Heart left ventricle (tissue), 16 donors: ENCODE measurements around the gene PPP1R12B. TPM values are rescaled to one million over a fixed set of nuclear protein-coding genes. Genes with fewer than 3 reads are reported as not detected.
"Not testable (repeated sequence)": the region's sequence is repeated elsewhere in the genome, so short reads cannot be mapped to it uniquely, and the experiment has no call there.

ENCODE experiments used
- ATAC-seq, 4 donors: fragments of 200-7000 bp; cut with Tn5 transposase; one replicate each; pipeline ENCODE4 v1.9.1; 2020 to 2022; ENCODE audit warnings: moderate library complexity in 4 of 4, mild to moderate bottlenecking in 3 of 4, moderate number of reproducible peaks in 1 of 4
- DNase-seq, 5 donors: peaks; one replicate each; pipeline ENCODE4 v3.0.0-alpha.2; 2020
- H3K27ac ChIP-seq, 12 donors: fragments of 200-600 bp; sonication (generic) in 4 of 12; one replicate each; pipeline versions ENCODE4 v1.5.0 to v1.8.0; 2016 to 2022; ENCODE audit warnings: mild to moderate bottlenecking in 2 of 12
- H3K27me3 ChIP-seq, 9 donors: fragments of 200-600 bp; sonication (generic) in 2 of 9; one replicate each; pipeline versions ENCODE4 v1.5.1 to v1.8.0; 2016 to 2022; ENCODE audit warnings: mild to moderate bottlenecking in 3 of 9
- H3K36me3 ChIP-seq, 9 donors: fragments of 200-600 bp; sonication (generic) in 2 of 9; one replicate each; pipeline versions ENCODE4 v1.5.0 to v1.8.0; 2018 to 2022; ENCODE audit warnings: mild to moderate bottlenecking in 2 of 9
- H3K4me1 ChIP-seq, 12 donors: fragments of 200-600 bp; sonication (generic) in 4 of 12; one replicate each; pipeline versions ENCODE4 v1.5.0 to v1.8.0; 2016 to 2022; ENCODE audit warnings: mild to moderate bottlenecking in 3 of 12
- H3K4me3 ChIP-seq, 12 donors: fragments of 200-600 bp; sonication (generic) in 4 of 12; one replicate each; pipeline versions ENCODE4 v1.5.0 to v1.8.0; 2017 to 2022; ENCODE audit warnings: mild to moderate bottlenecking in 9 of 12, moderate library complexity in 4 of 12
- H3K9me3 ChIP-seq, 12 donors: fragments of 200-600 bp; sonication (generic) in 4 of 12; one replicate each; pipeline versions ENCODE4 v1.5.0 to v1.8.0; 2016 to 2022; ENCODE audit warnings: mild to moderate bottlenecking in 1 of 12
- POLR2A ChIP-seq, 2 donors: fragments of 450-650 bp; IDR thresholded peaks; one replicate each; pipeline ENCODE4 v1.6.1; 2017; ENCODE audit warnings: antibody characterized with exemption in 2 of 2, mild to moderate bottlenecking in 2 of 2, moderate library complexity in 2 of 2
- WGBS, 4 donors: extraction: QIAGEN DNeasy Blood & Tissue Kit in 2 of 4; methylation state at CpG; one replicate each; pipeline versions ENCODE4 v1.1.5 to v1.1.7; 2013 to 2018; 5-methylcytosine and 5-hydroxymethylcytosine counted together
- intact Hi-C, 10 donors: fragments of 100-400 bp; cut with DNase I; formaldehyde crosslinking; loops; one replicate each; pipeline versions ENCODE4 v1.11.1 to v1.14.2; 2022
- polyA plus RNA-seq, 2 donors: library from polyadenylated mRNA; stranded (reverse); fragments of 200-250 nt; gene quantifications; one replicate each; pipeline ENCODE4 v1.2.3, GENCODE V29; 2013
- total RNA-seq, 9 donors: library from RNA; depleted of rRNA in 2 of 9; stranded (reverse); fragments of >200 nt in 2 of 9; fragmentation: NEBNext Ultra II Directional in 3 of 9; extraction: Animal tissue kit (Norgen Biotek cat#: 25700) in 3 of 9; gene quantifications; one replicate each; pipeline versions ENCODE4 v1.1.0 to v1.2.4, GENCODE V29; 2016 to 2023
- TF ChIP-seq, protein P1 (sequence below), 12 donors: fragments of 200-600 bp; sonication (generic) in 4 of 12; IDR thresholded peaks; one replicate each; pipeline versions ENCODE4 v1.5.0 to v1.8.0; 2018 to 2022; ENCODE audit warnings: antibody characterized with exemption in 12 of 12, mild to moderate bottlenecking in 5 of 12
- donor health status: ischemic (EF 13 %, LVEDD 7.1; RV severe dilation, severe dysfunction).
- donor health status: healthy with polysubstance abuse.
- donor health status: DM: no; HTN: yes; CAD: no.
- donor health status: DM: no; HTN: no; CAD: no.
- donor health status: ischemic (EF 25% LVEDD 6.9; RV normal size, moderate dysfunction).
- donor health status: ischemic (EF 25% LVEDD 5.7; RV mildly dilated, moderate dysfunction).
- donor health status: healthy.
- donor health status: DM: yes; HTN: yes; CAD: no.
- donor health status: ischemic (EF 35%, LVEDD 5.7; RV mildly dilated, moderate dysfunction).
- donor health status: nonischemic (EF 11% LVEDD 7.7; RV severe dilation, severe dysfunction).
- donor health status: DM: yes; HTN: yes; CAD: no.
- donor health status: PGD.
- donor health status: ischemic (EF 29% LVEDD 5.4; RV normal size, mild dysfunction).
- donor health status: nonischemic (EF 23%, LVEDD 6.1; RV moderate dilation, normal function).

Gene PPP1R12B
- total and polyA plus RNA-seq, 11 donors = 49.9 to 972 (median 559) TPM

DNA sequence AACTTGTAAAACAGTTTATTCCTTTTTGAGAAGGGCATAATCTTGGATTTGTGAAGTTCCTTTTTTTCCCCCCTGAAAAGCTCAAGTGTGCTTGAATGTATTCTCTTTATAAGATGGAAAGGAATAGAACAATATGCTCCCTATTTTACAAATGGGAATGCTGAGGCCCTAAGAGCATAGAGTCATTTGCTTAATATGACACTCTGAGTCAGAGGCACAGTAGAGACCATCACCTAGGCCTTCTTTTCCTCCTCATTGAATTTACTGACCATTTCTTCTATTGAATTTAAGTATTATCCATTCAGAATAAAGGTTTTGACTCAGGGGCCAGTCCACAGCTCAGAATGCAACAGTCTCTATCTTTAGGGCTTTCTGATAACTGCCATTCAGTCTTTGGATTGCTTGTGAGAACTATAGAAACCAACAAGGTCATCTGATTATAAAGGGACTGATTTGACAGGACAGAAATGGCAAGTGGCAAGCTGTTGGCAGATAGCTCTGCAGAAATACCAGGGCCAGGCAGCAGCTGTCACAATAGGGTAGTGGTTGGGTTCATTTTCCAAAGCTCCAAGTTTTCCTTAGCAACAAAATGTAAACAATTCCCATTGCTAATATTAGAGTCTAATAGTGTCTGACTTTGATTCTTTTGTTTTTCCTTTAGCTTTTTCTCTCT, 111.1 kb downstream of the PPP1R12B start:
- DNase-seq (peak in 4 of 5 donors; percentile 47 to 73 (median 57)), ATAC-seq (peak; percentile 74 to 84 (median 83))
- not testable (repeated sequence) for H3K9me3 ChIP-seq, H3K4me3 ChIP-seq, H3K27me3 ChIP-seq
- Histone ChIP-seq H3K36me3 (peaks cover 0 to 11% (median 5%) of the 10 kb centered on the region in 9 donors), H3K4me1 (peaks cover 0 to 42% (median 9%) of the 10 kb centered on the region in 12 donors), H3K27ac (peak overlapping the region; percentile 71 to 97 (median 78))
- intact Hi-C loops = loop anchor here in 9 of 10 donors (5.0 to 10.0 kb wide), 8 partner anchors 47 to 258 kb away; partner anchors contain the start of genes PPP1R12B (in 4 of the 9), UBE2T (in 4 of the 9) and SYT2 (in 3 of the 9)

- Histone ChIP-seq H3K4me1 (peaks cover 0 to 42% (median 9%) of the 10 kb centered on the region in 12 donors), H3K27ac (peak overlapping the region; percentile 71 to 97 (median 78))
- DNase-seq, H3K9me3 ChIP-seq, H3K36me3 ChIP-seq, H3K27me3 ChIP-seq, H3K4me3 ChIP-seq: not testable (repeated sequence)
- ATAC-seq = peak in 1 of 4 donors; percentile 16
- intact Hi-C loops = loop anchor here in 9 of 10 donors (5.0 to 10.0 kb wide), 7 partner anchors 48 to 257 kb away; partner anchors contain the start of genes PPP1R12B (in 4 of the 9), UBE2T (in 4 of the 9) and SYT2 (in 3 of the 9)
These were observed 111.6 kb downstream of the PPP1R12B start for GRCh38 chr1:202460143-202460495.

DNA sequence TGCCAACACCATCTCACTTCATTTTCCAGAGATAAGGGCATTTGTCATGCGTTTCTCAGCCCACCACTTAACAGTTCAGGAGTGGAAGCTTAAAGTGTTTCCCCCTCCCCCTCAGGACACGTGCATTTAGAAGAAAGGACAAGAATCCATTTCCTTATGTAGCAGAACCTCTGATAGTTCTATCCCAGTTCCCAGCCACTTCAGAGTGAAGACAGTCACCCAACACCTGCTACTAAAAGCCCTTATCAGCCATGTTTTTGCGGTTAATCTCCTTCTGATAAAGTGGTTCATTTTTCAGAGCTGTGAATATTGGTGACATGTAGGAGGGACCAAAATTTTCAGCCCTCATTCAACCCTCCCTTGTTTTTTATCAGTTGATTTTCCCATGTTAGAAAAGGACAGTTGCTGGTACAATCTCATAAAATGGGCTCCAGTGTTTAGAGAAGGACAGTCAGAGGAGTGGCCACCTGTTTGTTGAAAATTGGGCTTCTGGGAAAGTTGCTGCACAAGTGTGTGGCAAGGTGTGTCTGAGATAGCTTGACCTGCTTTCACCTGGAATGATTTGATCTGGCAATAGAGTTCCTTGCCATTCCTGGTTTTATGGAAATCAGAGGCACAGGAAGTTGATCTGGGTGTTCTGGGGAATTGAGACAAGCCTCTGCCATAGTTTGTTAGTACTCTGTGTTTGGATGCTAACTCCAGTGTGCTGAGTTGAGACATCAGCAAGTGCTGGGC, 114.0 kb downstream of the PPP1R12B start:
- Histone ChIP-seq H3K4me3 (peak overlapping the region in 11 of 12 donors; percentile 18 to 65 (median 47)), H3K27me3 (peaks cover 0 to 14% (median 0%) of the 10 kb centered on the region in 9 donors), H3K27ac (peak overlapping the region; percentile 47 to 97 (median 76)), H3K9me3 (no peaks in the 10 kb centered on the region), H3K4me1 (peaks cover 0 to 46% (median 11%) of the 10 kb centered on the region in 12 donors), H3K36me3 (no peaks in the 10 kb centered on the region)
- peak; percentile 44 to 81 (median 68) for ATAC-seq
- TF ChIP-seq, protein P1, sequence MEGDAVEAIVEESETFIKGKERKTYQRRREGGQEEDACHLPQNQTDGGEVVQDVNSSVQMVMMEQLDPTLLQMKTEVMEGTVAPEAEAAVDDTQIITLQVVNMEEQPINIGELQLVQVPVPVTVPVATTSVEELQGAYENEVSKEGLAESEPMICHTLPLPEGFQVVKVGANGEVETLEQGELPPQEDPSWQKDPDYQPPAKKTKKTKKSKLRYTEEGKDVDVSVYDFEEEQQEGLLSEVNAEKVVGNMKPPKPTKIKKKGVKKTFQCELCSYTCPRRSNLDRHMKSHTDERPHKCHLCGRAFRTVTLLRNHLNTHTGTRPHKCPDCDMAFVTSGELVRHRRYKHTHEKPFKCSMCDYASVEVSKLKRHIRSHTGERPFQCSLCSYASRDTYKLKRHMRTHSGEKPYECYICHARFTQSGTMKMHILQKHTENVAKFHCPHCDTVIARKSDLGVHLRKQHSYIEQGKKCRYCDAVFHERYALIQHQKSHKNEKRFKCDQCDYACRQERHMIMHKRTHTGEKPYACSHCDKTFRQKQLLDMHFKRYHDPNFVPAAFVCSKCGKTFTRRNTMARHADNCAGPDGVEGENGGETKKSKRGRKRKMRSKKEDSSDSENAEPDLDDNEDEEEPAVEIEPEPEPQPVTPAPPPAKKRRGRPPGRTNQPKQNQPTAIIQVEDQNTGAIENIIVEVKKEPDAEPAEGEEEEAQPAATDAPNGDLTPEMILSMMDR (IDR thresholded peaks at IDR 0.05) = no peak
- TF ChIP-seq POLR2A (IDR thresholded peaks at IDR 0.05) = no peak
- DNase-seq = peak in 2 of 5 donors; percentile 44 to 50
- 34 to 52% (median 41%) methylated on average over 3 of the region's 3 CpGs for WGBS, 4 donors
- intact Hi-C loops = loop anchor here in 9 of 10 donors (5.0 to 10.0 kb wide), 7 partner anchors 50 to 255 kb away; partner anchors contain the start of genes PPP1R12B (in 4 of the 9), UBE2T (in 4 of the 9) and SYT2 (in 3 of the 9)

- TF ChIP-seq, protein P1 (IDR thresholded peaks at IDR 0.05) = peak; percentile 33 to 71 (median 59)
- not testable (repeated sequence) for H3K9me3 ChIP-seq, DNase-seq, H3K36me3 ChIP-seq
- peaks cover 0 to 33% (median 10%) of the 10 kb centered on the region in 12 donors for H3K4me1 ChIP-seq
- peak overlapping the region in 10 of 12 donors; percentile 47 to 97 (median 80) for H3K27ac ChIP-seq
- 19 to 30% (median 24%) methylated on average over 4 of the region's 4 CpGs for WGBS, 4 donors
- peak overlapping the region; percentile 18 to 65 (median 46) for H3K4me3 ChIP-seq
- intact Hi-C loops = loop anchor here in 9 of 10 donors (2.0 to 10.0 kb wide), 8 partner anchors 52 to 255 kb away; partner anchors contain the start of genes PPP1R12B (in 4 of the 9), UBE2T (in 4 of the 9) and SYT2 (in 3 of the 9)
- peaks cover 0 to 17% (median 0%) of the 10 kb centered on the region in 9 donors for H3K27me3 ChIP-seq
- ATAC-seq = peak in 2 of 4 donors; percentile 33 to 42
These were observed 115.7 kb downstream of the PPP1R12B start for GRCh38 chr1:202464153-202464742.

- H3K4me3 ChIP-seq = peak overlapping the region in 11 of 12 donors; percentile 14 to 65 (median 47)
- intact Hi-C loops = loop anchor here in 6 of 10 donors (2.0 to 10.0 kb wide), 4 partner anchors 121 to 253 kb away; partner anchors contain the start of genes SYT2 (in 3 of the 6), PPP1R12B (in 2 of the 6) and UBE2T (in 2 of the 6)
These were observed 117.3 kb downstream of the PPP1R12B start for GRCh38 chr1:202465644-202466270.

DNA sequence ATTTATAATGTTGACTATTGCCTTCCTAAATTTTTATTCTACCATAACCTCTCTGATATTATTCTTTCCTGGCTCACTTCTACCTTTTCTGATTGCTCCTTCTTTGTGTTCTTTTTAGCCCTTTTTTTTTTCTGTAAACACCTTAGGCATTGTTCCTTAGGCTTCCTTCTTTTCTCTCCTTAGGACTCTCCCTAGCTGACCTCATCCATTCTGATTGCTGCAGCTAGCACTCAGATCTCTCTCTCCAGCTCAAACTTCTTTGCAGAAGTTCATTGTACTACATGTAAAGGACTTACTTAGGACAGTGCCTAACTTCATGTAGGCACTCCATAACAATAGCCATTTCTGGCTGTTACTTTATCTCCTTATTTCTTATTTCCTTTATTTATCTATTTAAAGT, 117.8 kb downstream of the PPP1R12B start:
- H3K27ac ChIP-seq = peak overlapping the region in 8 of 12 donors; percentile 33 to 97 (median 68)
- peaks cover 0 to 24% (median 8%) of the 10 kb centered on the region in 12 donors for H3K4me1 ChIP-seq
- intact Hi-C loops = loop anchor here in 6 of 10 donors (10.0 kb wide), 3 partner anchors 122 to 248 kb away; partner anchors contain the start of genes SYT2 (in 3 of the 6), PPP1R12B (in 2 of the 6) and UBE2T (in 2 of the 6)
- peaks cover 0 to 29% (median 0%) of the 10 kb centered on the region in 9 donors for H3K27me3 ChIP-seq
- not testable (repeated sequence) for DNase-seq, H3K36me3 ChIP-seq, ATAC-seq, H3K9me3 ChIP-seq
- H3K4me3 ChIP-seq = peak overlapping the region in 8 of 12 donors; percentile 14 to 65 (median 46)

More at GRCh38 chr1:202465644-202466270, 117.3 kb downstream of the PPP1R12B start:
- H3K4me1 ChIP-seq = peaks cover 0 to 21% (median 9%) of the 10 kb centered on the region in 12 donors
- not testable (repeated sequence) for ATAC-seq, H3K9me3 ChIP-seq, H3K36me3 ChIP-seq, DNase-seq
- H3K27ac ChIP-seq = peak overlapping the region; percentile 8 to 97 (median 62)
- WGBS, 4 donors = 43 to 54% (median 48%) methylated on average over 3 of the region's 3 CpGs
- H3K27me3 ChIP-seq = peaks cover 0 to 26% (median 0%) of the 10 kb centered on the region in 9 donors

GRCh38 chr1:202467381-202467780, 118.9 kb downstream of the PPP1R12B start:
- not testable (repeated sequence) for H3K36me3 ChIP-seq, H3K9me3 ChIP-seq, DNase-seq, H3K4me3 ChIP-seq, H3K27ac ChIP-seq, ATAC-seq
- peaks cover 0 to 32% (median 0%) of the 10 kb centered on the region in 9 donors for H3K27me3 ChIP-seq
- H3K4me1 ChIP-seq = peaks cover 0 to 16% (median 4%) of the 10 kb centered on the region in 12 donors
- intact Hi-C loops = loop anchor here in 6 of 10 donors (10.0 kb wide), 3 partner anchors 123 to 247 kb away; partner anchors contain the start of genes SYT2 (in 3 of the 6), PPP1R12B (in 2 of the 6) and UBE2T (in 2 of the 6)
- WGBS, 4 donors = 63 to 82% (median 74%) methylated on average over 2 to 3 of the region's 3 CpGs
